G401.6 (cell line): ENCODE results near the gene RGS9BP.
"Not testable (repeated sequence)": the region's sequence is repeated elsewhere in the genome, so short reads cannot be mapped to it uniquely, and the experiment has no call there.

Experiments
- FAIRE-seq: peaks from 2 replicates; lab custom pipeline; 2012; peaks lifted over from hg19 to GRCh38; lab: Jason Lieb, UNC

Gene RGS9BP

GRCh38 chr19:32696771-32697170, 21.1 kb downstream of the RGS9BP start:
- not testable (repeated sequence) for FAIRE-seq

DNA sequence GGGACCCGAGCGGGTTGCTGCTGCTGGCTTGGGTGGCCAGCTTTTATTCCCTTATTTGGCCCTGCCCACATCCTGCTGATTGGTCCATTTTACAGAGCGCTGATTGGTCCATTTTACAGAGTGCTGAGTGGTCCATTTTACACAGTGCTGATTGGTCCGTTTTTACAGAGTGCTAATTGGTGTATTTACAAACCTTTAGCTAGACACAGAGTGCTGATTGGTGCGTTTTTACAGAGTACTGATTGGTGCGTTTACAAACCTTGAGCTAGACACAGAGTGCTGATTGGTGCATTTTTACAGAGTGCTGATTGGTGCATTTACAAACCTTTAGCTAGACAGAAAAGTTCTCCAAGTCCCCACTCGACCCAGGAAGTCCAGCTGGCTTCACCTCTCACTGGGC, 24.5 kb downstream of the RGS9BP start:
- not testable (repeated sequence) for FAIRE-seq

- FAIRE-seq: no peak
Measured at GRCh38 chr19:32702010-32702409, 26.4 kb downstream of the RGS9BP start.

- not testable (repeated sequence) for FAIRE-seq
Measured at GRCh38 chr19:32704006-32704405, 28.4 kb downstream of the RGS9BP start.

- FAIRE-seq: no peak
Measured at GRCh38 chr19:32708457-32708856, 32.8 kb downstream of the RGS9BP start.

GRCh38 chr19:32709032-32709431, 33.4 kb downstream of the RGS9BP start:
- FAIRE-seq: no peak

DNA sequence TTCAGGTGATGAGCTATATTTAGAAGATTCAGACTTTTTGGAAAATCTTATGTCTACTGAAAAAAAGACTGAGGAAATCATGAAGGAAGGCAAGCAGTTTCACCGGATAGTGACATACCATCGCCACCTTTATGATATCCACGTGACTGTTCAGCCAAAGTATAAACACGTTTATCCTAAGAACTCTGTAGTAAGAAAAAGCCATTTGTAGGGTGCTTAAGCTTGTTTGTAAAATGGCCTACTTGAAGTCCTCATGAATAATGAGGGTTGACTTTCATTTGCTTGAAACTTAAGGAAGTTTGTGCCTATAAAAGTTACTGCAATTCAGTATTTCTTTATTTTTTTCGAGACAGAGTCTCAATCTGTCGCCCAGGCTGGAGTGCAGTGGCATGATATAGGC, 36.1 kb downstream of the RGS9BP start:
- no peak for FAIRE-seq

DNA sequence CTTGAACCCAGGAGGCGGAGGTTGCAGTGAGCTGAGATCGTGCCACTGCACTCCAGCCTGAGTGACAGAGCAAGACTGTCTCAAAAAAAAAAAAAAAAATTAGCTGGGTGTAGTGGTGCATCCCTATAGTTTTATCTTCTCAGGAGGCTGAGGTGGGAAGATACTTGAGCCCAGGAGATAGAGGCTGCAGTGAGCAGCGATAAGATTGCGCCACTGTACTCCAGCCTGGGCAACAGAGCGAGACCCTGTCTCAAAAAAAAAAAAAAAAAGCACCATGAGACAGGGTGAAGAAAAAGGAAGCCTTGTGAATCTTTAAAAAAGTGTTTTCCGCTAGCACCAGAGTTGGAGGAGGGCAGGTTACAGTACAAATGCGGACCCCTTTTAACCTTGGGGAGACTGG, 40.6 kb downstream of the RGS9BP start:
- not testable (repeated sequence) for FAIRE-seq

GRCh38 chr19:32717496-32717895, 41.8 kb downstream of the RGS9BP start:
- no peak for FAIRE-seq

GRCh38 chr19:32718286-32718685, 42.6 kb downstream of the RGS9BP start:
- no peak for FAIRE-seq

GRCh38 chr19:32719611-32720059, 44.0 kb downstream of the RGS9BP start, which contains the start of gene TDRD12:
TDRD12 (plus strand) TSS chr19:32719767; CDS start chr19:32720073, 306 bp downstream.
- FAIRE-seq: no peak

DNA sequence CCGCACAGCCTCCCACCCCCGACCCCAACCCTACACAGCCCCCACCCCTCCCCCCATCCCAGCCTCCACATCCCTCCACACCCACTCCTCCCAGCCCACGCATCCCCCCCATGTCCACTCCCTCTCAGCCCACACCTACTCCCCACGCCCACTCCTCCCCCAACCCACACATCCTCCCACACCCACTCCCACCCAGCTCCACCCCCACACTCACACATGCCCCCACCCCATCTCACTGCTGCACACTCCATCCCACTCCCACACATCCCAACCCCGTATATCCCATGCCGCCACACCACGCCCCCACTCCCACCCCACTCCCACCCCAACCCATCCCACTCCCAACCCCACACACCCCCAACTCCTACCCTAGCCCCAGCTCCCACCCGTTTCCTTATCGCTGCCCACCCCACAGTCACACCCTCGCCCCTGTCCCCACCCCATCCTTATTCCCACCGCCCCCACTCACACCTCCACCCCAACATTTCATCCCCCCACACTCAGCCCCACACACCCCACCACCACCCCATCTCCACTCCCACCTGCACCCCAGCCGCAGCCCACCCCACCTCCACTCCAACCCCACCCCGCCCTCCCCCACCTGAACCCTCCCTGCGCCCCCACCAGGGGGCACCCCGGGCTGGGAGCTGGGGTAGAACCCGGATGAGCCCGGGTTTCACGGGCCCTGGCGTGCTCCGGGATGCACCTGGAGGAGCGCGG, 44.7 kb downstream of the RGS9BP start:
- FAIRE-seq: no peak

DNA sequence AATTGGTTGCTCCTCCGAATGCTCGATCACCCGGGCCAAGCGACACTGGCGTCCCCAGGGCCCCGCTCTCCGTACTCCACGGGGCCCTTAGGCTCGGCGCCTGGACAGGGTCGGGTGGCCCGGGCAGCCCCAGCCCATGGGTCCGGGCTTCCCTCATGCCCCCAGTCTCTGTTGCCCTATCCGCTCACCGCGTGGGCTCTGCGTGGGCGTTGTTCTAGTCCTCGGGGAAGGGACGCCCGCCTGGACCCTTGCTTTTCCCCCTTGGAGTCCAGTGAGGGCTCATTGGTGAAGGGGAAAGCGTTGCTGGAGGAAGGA, 45.2 kb downstream of the RGS9BP start:
- no peak for FAIRE-seq
